Head of caudate nucleus (tissue), 42 donors: ENCODE results near the gene DMAC2.
"Not testable (repeated sequence)": the region's sequence is repeated elsewhere in the genome, so short reads cannot be mapped to it uniquely, and the experiment has no call there.

Experiments
- DNase-seq, 42 donors: peaks; one replicate each; pipeline versions ENCODE4 v3.0.0 to v3.0.0-alpha.2; 2020 to 2021; ENCODE audit warnings: mixed read lengths in 7 of 42
- intact Hi-C: fragments of 100-400 bp; cut with DNase I; formaldehyde crosslinking; loops from one replicate; pipeline ENCODE4 v1.15.0; 2022

DMAC2 gene

GRCh38 chr19:41408846-41409245, 30.9 kb downstream of the DMAC2 start:
- intact Hi-C loops, DNase-seq: not testable (repeated sequence)

DNA sequence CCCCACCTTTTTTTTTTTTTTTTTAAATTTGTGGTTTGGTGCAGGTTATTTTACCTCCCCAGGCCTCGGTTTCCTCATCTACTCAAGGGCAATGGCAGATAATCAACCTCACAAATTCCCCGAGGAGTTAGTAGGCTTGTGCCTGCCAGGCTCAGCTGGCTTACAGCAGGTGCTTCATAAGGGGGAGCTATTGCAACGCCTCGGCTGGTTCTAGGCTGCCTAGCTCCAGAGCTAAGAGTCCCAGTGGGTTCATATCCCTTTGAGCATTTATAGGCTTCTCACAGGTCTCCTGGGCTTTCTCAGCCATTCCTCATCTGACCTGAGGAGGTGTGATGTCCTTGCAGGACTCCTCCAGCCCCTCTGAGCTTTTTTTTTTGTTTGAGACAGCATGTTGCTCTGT, 31.5 kb downstream of the DMAC2 start:
- intact Hi-C loops: no loop called here
- DNase-seq: no peak

DNA sequence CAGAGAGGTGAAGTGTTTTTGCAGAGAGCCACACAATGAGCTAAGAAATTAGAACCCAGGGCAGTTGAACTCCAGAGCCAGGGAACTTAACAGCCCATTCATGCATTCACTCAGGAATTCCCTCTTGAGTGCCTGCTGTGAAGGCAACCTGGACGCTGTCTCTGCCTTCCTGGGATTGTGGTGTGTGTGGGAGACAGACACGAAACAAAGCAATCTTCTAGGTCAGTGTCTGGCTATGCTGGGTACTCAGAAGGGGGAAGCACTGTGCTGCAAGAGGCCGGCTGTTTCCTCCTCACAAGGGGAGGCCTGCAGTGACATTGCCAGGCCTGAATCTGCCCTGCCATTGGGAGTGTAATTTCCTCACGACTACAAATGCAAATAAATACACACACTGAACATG, 32.4 kb downstream of the DMAC2 start:
- intact Hi-C loops: no loop called here
- no peak for DNase-seq

GRCh38 chr19:41405776-41406175, 33.9 kb downstream of the DMAC2 start:
- DNase-seq: no peak
- intact Hi-C loops: no loop called here

GRCh38 chr19:41403181-41403970, 36.3 kb downstream of the DMAC2 start:
- intact Hi-C loops: no loop called here
- no peak for DNase-seq

DNA sequence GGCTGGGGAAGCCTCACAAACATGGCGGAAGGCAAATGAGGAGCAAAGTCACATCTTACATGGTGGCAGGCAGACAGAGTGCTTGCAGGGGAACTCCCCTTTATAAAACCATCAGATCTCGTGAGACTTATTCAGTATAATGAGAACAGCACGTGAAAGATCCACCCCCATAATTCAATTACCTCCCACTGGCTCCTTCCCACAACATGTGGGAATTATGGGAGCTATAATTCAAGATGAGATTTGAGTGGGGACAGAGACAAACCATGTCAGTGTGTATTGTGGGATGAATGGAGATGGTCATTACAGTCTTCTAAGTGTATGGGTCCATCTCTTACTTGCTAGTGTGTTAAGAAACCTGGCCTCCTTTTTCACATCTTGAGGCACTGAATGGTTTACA, 37.7 kb downstream of the DMAC2 start:
- intact Hi-C loops: no loop called here
- DNase-seq: no peak

DNA sequence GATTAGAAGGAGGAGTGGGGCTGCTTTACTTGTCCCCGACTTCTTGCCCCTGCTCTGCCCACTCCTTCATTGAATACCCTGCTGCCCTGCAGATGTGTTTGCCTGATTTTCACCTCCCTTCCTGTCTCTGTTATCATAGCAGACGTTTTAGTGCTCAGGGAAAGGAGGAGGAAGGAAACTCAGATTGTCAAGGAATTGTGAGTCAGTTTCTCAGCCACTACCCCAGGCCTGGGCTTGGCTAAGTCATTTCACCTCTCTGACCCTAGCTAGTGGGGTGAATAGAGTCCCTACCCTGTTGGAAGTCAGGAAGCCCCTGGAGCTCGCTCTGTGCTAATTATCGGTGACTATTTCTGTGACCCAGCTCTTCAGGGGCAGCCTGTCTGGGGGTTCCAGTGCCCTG, 38.2 kb downstream of the DMAC2 start:
- DNase-seq: no peak
- intact Hi-C loops: no loop called here

- no peak for DNase-seq
- intact Hi-C loops: loop anchor here (5.0 kb wide), 2 partner anchors 37 to 38 kb away; partner anchors contain the start of genes B9D2 and DMAC2
Observed at GRCh38 chr19:41399525-41399924, 40.2 kb downstream of the DMAC2 start.

- intact Hi-C loops: loop anchor here (5.0 kb wide), 2 partner anchors 37 to 38 kb away; partner anchors contain the start of genes B9D2 and DMAC2
- no peak for DNase-seq
Observed at GRCh38 chr19:41399091-41399490, 40.6 kb downstream of the DMAC2 start.

DNA sequence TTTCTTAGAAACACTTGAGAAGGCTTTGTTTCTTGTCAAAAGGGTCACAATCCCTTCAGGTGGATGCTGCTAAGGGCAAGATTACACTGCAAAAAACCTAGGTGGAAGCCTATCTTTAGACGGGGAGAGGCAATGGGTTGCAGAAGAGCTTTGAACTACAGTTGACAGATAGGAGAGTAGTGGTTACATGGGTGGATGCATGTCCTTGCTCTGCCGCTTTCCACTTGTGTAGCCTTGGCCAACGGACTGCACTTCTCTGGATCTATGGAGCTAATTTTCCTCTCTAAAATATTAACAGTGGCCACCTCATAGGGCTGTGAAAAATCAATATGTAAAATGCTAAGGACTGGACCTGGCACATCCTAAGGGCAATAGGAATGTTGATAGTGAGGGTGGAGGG, 41.1 kb downstream of the DMAC2 start:
- intact Hi-C loops: loop anchor here (5.0 kb wide), 2 partner anchors 36 to 39 kb away; partner anchors contain the start of genes B9D2 and DMAC2
- DNase-seq: no peak

DNA sequence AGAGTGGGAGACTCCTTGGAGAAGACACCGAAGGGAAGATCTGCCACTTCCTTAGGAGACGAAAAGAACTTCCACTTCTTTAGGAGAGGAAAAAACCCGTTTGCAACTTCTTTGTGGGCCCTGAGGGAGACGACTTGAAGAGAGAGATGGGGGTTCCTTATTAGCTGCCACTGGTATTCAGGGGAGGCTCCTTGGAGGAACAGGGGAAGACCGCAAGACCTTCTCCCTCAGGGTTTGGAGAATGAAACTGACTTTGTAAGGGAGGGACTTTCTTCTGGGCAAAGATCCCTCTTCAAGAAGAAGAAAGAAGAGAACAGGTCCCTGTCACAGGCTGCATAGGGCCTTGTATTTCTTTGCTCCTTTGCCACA, 41.7 kb downstream of the DMAC2 start:
- no peak for DNase-seq
- intact Hi-C loops: loop anchor here (5.0 kb wide), 2 partner anchors 36 to 39 kb away; partner anchors contain the start of genes B9D2 and DMAC2

GRCh38 chr19:41397086-41398049, 42.3 kb downstream of the DMAC2 start, which contains the start of the genes BCKDHA and EXOSC5:
TSS of gene BCKDHA (plus strand) at chr19:41397818. CDS start at chr19:41397828, 10 bp downstream.
TSS of gene EXOSC5 (minus strand) at chr19:41397359. CDS start at chr19:41397328, 31 bp downstream.
- intact Hi-C loops: loop anchor here (5.0 kb wide), 2 partner anchors 35 to 40 kb away; partner anchors contain the start of genes B9D2 and DMAC2
- DNase-seq: peak; percentile 97 to 100 (median 99)

- DNase-seq: no peak
- intact Hi-C loops: loop anchor here (5.0 kb wide), 2 partner anchors 33 to 42 kb away; partner anchors contain the start of genes B9D2 and DMAC2
Observed at GRCh38 chr19:41395355-41395754, 44.4 kb downstream of the DMAC2 start.

DNA sequence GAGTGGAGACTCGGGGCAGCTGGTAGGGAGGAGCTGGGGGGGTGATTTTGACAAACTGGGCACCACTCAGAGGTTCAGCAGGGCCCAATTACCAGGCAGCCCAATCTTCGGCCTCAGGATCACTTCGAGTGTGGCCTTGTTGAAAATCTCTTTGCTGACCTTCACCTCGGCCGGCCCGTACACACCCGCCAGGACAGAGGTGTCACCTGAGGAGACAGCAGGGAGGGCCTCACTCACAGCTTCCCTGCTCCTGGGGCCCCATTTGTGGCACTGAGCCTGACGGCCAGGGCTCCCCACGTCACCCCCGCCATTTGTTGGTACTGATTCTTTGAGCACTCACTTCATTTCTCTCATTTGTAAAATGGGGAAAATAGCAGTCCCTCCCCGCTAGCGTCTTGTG, 46.9 kb downstream of the DMAC2 start:
- intact Hi-C loops: no loop called here
- no peak for DNase-seq

DNA sequence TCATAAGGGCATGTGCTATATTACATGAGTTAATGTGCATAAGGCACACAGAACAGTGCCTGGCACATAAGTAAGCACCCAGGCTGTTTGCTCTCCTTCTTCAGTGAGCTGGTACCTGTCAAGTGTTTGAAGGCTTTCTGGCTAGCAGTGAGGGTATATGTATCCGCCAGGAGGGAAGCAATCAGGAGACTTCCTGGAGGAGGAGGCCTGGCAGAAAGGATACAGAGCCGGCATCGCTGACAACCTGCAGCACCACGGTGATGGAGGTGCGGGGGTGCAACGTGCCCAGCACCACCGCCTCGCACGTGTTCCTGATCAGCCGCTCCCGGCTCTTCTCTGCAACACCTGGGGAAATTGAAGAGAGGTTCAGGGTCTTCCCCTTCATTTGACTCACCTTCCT, 48.1 kb downstream of the DMAC2 start:
- intact Hi-C loops: no loop called here
- DNase-seq: no peak

GRCh38 chr19:41386442-41386841, 53.3 kb downstream of the DMAC2 start:
- intact Hi-C loops: no loop called here
- DNase-seq: peak in 29 of 42 donors; percentile 10 to 78 (median 39)

GRCh38 chr19:41384351-41384750, 55.4 kb downstream of the DMAC2 start:
- DNase-seq: no peak
- intact Hi-C loops: no loop called here

GRCh38 chr19:41381536-41381935, 58.2 kb downstream of the DMAC2 start:
- DNase-seq, intact Hi-C loops: not testable (repeated sequence)
